ENCODE data around the gene KIF3C.

GRCh38 chr2:25894135-25894830, 88.0 kb downstream of the KIF3C start:
- TF ChIP-seq PML (IDR thresholded peaks at IDR 0.05; ENCODE audit: low read length) (no peak), RB1 (IDR thresholded peaks at IDR 0.05; ENCODE audit: low read depth) (no peak), RFX5 (IDR thresholded peaks at IDR 0.05; ENCODE audit: low read depth, low read length) (no peak), USF2 (CRISPR knock-in tag; IDR thresholded peaks at IDR 0.05) (no peak), SRF (CRISPR knock-in tag; IDR thresholded peaks at IDR 0.05) (no peak), SUPT5H (IDR thresholded peaks at IDR 0.05) (no peak), BCL6 (CRISPR knock-in tag; IDR thresholded peaks at IDR 0.05) (no peak)
